Measurements from ENCODE around the gene SRC. TPM values are rescaled to one million over a fixed set of nuclear protein-coding genes. Genes with fewer than 3 reads are reported as not detected.

The SRC gene
- total RNA-seq, 4 donors from 2014 or later = 87.0 to 155 (median 130) TPM

GRCh38 chr20:37356961-37357371 is 11.0 kb downstream of the SRC start:
- H3K4me3 ChIP-seq = no peak overlapping the region
- TF ChIP-seq EP300 (IDR thresholded peaks at IDR 0.05; ENCODE audit: low read depth) = no peak
- no peak for TF ChIP-seq CTCF (IDR thresholded peaks at IDR 0.05)
- TF ChIP-seq POLR2AphosphoS5 (IDR thresholded peaks at IDR 0.05) = no peak
- no peak for TF ChIP-seq POLR2A (IDR thresholded peaks at IDR 0.05)
- no peak for DNase-seq
- H3K9me3 ChIP-seq = no peaks in the 10 kb centered on the region
- intact Hi-C loops (cut with DNase I; ENCODE audit: low total_unique reads) = no loop called here
- H3K4me1 ChIP-seq = peaks cover 29 to 53% (median 41%) of the 10 kb centered on the region in 4 donors
- H3K27ac ChIP-seq = peak overlapping the region; percentile 34 to 65 (median 59)
- no peaks in the 10 kb centered on the region for H3K27me3 ChIP-seq
- in situ Hi-C loops (cut with MboI; ENCODE audit: low pct_ligation_motif_present in 1 of 4, low pct_unique_long_range_greater_than_20kb in 1 of 4, low sequenced_read_pairs in 3 of 4) = no loop called here
- WGBS, 2 donors (ENCODE audit: low coverage in 1 of 2) = 68% methylated on average over 11 of the region's 11 CpGs; no CpG with 5 or more reads in 1 of the 2 donors
- no peaks in the 10 kb centered on the region for H3K36me3 ChIP-seq

DNA sequence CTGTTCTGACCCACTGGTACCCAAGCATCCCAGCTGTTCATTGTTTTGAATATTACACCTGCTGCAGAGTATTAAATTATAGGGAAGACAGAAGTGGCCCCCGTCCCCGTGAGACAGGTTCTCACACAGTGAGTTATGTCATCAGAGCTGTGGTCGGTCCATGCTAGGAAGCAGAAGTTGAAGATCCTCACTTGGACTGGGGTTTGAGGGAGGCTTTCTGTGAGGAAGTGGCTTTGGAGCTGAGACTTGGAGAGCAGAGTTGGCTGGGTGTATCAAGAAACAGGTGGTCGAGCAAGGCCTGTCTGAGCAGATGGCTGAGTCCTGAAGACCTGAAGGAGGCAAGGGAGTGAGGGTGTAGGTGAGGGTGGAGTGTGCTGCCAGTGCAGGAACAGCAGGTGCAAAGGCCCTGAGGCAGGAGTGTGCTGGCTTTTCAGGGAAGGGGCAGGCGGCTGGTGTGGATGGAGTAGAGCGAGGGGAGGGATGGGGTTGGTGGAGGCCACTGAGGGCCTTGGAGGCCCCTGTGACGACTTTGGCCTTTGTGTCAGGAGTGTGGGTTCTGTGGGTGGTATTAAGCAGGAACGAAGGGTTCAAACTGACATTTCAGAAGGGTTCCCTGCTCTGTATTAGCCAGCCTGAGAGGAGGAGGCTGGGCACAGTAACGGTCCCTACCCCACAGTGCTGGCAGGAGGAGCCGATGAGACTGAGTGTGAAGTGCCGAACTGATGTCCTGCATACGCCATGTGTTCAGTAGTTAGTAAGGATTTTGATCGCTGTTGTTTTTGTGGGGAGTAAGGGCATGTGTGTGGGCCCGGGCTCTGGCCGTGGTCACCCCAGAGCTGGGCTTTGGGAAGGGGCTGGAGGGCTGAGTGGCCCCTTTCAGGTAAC is 11.8 kb downstream of the SRC start:
- Histone ChIP-seq H3K27ac (peak overlapping the region; percentile 7 to 63 (median 36)), H3K4me1 (peaks cover 29 to 53% (median 41%) of the 10 kb centered on the region in 4 donors), H3K4me3 (no peak overlapping the region), H3K36me3 (no peaks in the 10 kb centered on the region), H3K27me3 (no peaks in the 10 kb centered on the region), H3K9me3 (no peaks in the 10 kb centered on the region)
- no peak for TF ChIP-seq EP300 (IDR thresholded peaks at IDR 0.05; ENCODE audit: low read depth)
- TF ChIP-seq POLR2AphosphoS5 (IDR thresholded peaks at IDR 0.05) = no peak
- no peak for TF ChIP-seq CTCF (IDR thresholded peaks at IDR 0.05)
- TF ChIP-seq POLR2A (IDR thresholded peaks at IDR 0.05) = no peak
- WGBS, 2 donors (ENCODE audit: low coverage in 1 of 2) = 77 to 80% methylated on average over 4 to 15 of the region's 15 CpGs
- intact Hi-C loops (cut with DNase I; ENCODE audit: low total_unique reads) = no loop called here
- in situ Hi-C loops (cut with MboI; ENCODE audit: low pct_ligation_motif_present in 1 of 4, low pct_unique_long_range_greater_than_20kb in 1 of 4, low sequenced_read_pairs in 3 of 4) = no loop called here
- DNase-seq = no peak

DNA sequence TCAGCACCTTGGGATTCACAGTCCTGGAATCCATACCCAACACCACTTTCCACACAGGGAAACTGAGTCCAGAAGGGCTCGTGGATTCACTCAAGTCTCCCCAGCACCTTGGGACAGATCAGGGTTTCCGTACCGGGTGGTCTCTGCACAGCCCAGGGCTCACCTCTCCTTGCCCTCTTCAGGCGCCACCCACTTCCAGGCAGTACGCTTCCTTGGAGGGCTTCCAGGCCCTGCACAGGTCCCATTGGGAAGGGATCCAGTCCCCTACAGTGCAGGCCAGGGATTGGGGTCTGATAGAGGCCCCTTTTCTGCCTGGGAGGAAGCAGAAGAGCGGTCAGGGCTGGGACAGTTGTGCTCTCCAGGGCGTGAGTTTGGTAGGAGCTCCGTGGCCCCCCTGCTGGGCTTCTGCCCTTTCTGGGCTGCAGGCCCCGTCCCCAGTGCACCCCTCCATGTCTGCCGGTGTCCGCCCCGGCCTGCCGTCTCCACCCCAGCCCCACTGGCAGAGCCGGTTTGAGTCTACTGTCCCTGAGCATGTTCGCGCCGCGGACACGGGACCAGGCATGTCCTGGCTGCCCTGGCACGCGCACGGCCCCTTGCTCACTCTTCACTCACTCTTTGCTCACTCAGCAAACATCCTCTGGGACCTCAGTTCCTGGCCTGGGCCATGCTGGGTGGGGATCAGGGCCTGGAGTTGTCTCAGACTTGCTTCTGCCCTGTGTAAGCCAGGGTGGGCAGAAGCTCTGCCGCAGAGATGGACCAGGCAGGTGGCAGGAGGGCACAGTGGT is 12.6 kb downstream of the SRC start:
- TF ChIP-seq EP300 (IDR thresholded peaks at IDR 0.05; ENCODE audit: low read depth) = no peak
- TF ChIP-seq CTCF (IDR thresholded peaks at IDR 0.05) = no peak
- TF ChIP-seq POLR2A (IDR thresholded peaks at IDR 0.05) = no peak
- TF ChIP-seq POLR2AphosphoS5 (IDR thresholded peaks at IDR 0.05) = no peak
- Histone ChIP-seq H3K27me3 (no peaks in the 10 kb centered on the region), H3K4me1 (peaks cover 29 to 53% (median 40%) of the 10 kb centered on the region in 4 donors), H3K36me3 (no peaks in the 10 kb centered on the region), H3K27ac (peak overlapping the region; percentile 7 to 63 (median 36)), H3K9me3 (no peaks in the 10 kb centered on the region), H3K4me3 (no peak overlapping the region)
- in situ Hi-C loops (cut with MboI; ENCODE audit: low pct_ligation_motif_present in 1 of 4, low pct_unique_long_range_greater_than_20kb in 1 of 4, low sequenced_read_pairs in 3 of 4) = no loop called here
- 79% methylated on average over 23 of the region's 23 CpGs; no CpG with 5 or more reads in 1 of the 2 donors for WGBS, 2 donors (ENCODE audit: low coverage in 1 of 2)
- intact Hi-C loops (cut with DNase I; ENCODE audit: low total_unique reads) = no loop called here
- no peak for DNase-seq

GRCh38 chr20:37359331-37359730 is 13.4 kb downstream of the SRC start:
- Histone ChIP-seq H3K4me3 (no peak overlapping the region), H3K27ac (peak overlapping the region in 1 of 4 donors; percentile 63)
- in situ Hi-C loops (cut with MboI; ENCODE audit: low pct_ligation_motif_present in 1 of 4, low pct_unique_long_range_greater_than_20kb in 1 of 4, low sequenced_read_pairs in 3 of 4) = no loop called here

More at GRCh38 chr20:37359331-37359730, 13.4 kb downstream of the SRC start:
- no peaks in the 10 kb centered on the region for H3K36me3 ChIP-seq
- intact Hi-C loops (cut with DNase I; ENCODE audit: low total_unique reads) = no loop called here
- peaks cover 22 to 45% (median 33%) of the 10 kb centered on the region in 4 donors for H3K4me1 ChIP-seq
- H3K9me3 ChIP-seq = no peaks in the 10 kb centered on the region
- DNase-seq = no peak
- no peak for TF ChIP-seq POLR2A (IDR thresholded peaks at IDR 0.05)
- no peaks in the 10 kb centered on the region for H3K27me3 ChIP-seq
- 78 to 79% methylated on average over 9 of the region's 9 CpGs for WGBS, 2 donors (ENCODE audit: low coverage in 1 of 2)
